NB4 (cell line): ENCODE measurements around the gene KCNJ8.

Experiments used
- MYC ChIP-seq: IDR thresholded peaks from 2 replicates; pipeline ENCODE4 v1.6.1; 2011; ENCODE audit warnings: low read depth, low read length
- POLR2A ChIP-seq: IDR thresholded peaks from 2 replicates; pipeline ENCODE4 v1.6.1; 2011; ENCODE audit warnings: mild to moderate bottlenecking; ENCODE audit not compliant: insufficient read length; ENCODE audit errors: extremely low read depth

GRCh38 chr12:21819236-21819635 is 44.7 kb upstream of the KCNJ8 start:
- TF ChIP-seq POLR2A: no peak
- TF ChIP-seq MYC: no peak
